HepG2 (cell line): ENCODE results near the gene C19orf33. TPM values are rescaled to one million over a fixed set of nuclear protein-coding genes. Genes with fewer than 3 reads are reported as not detected.

ENCODE experiments used
- AHR ChIP-seq: IDR thresholded peaks from 2 replicates; pipeline ENCODE4 v1.6.1; 2018; ENCODE audit warnings: missing genetic modification reagents, missing compliant biosample characterization
- ATM ChIP-seq: fragments of 450-650 bp; IDR thresholded peaks from 2 replicates; pipeline ENCODE4 v1.7.1; 2017; ENCODE audit warnings: mild to moderate bottlenecking, borderline replicate concordance
- IKZF1 ChIP-seq: fragments of 450-650 bp; IDR thresholded peaks from 2 replicates; pipeline ENCODE4 v1.7.1; 2016
- JUNB ChIP-seq: sonication (generic); formaldehyde crosslinking; IDR thresholded peaks from 2 replicates; pipeline ENCODE4 v1.8.0; 2022; ENCODE audit warnings: missing genetic modification reagents, mild to moderate bottlenecking, borderline replicate concordance
- KLF12 ChIP-seq: sonication (generic); formaldehyde crosslinking; IDR thresholded peaks from 2 replicates; pipeline ENCODE4 v1.4.0; 2020; ENCODE audit warnings: missing genetic modification reagents, borderline replicate concordance
- PHF20 ChIP-seq: sonication (generic); formaldehyde crosslinking; IDR thresholded peaks from 2 replicates; pipeline ENCODE4 v1.5.0; 2020; ENCODE audit warnings: mild to moderate bottlenecking, missing genetic modification reagents
- YY1 ChIP-seq: IDR thresholded peaks from 2 replicates; pipeline ENCODE4 v1.6.1; 2011; ENCODE audit warnings: low read length, low read depth, moderate library complexity, mild to moderate bottlenecking; ENCODE audit not compliant: insufficient read depth, insufficient replicate concordance
- ZBTB42 ChIP-seq: sonication (generic); formaldehyde crosslinking; IDR thresholded peaks from 2 replicates; pipeline ENCODE4 v1.5.0; 2020; ENCODE audit warnings: mild to moderate bottlenecking, missing genetic modification reagents
- ZKSCAN8 ChIP-seq: IDR thresholded peaks from 2 replicates; pipeline ENCODE4 v1.6.1; 2016; ENCODE audit warnings: borderline replicate concordance, missing genetic modification reagents, missing compliant biosample characterization
- ZNF354B ChIP-seq: sonication (generic); formaldehyde crosslinking; IDR thresholded peaks from 2 replicates; pipeline ENCODE4 v1.8.0; 2022; ENCODE audit warnings: mild to moderate bottlenecking, missing genetic modification reagents
- ZSCAN12 ChIP-seq: sonication (generic); formaldehyde crosslinking; IDR thresholded peaks from 2 replicates; pipeline ENCODE4 v1.9.0; 2021; ENCODE audit warnings: mild to moderate bottlenecking, missing genetic modification reagents
- polyA plus RNA-seq, 8 experiments: library from polyadenylated mRNA; depleted of rRNA in 3 of 8; stranded (reverse) in 7 of 8; unstranded in 1 of 8; fragments of >200 nt; fragmentation: Illumina TruSeq in 4 of 8; extraction: Trizol in 4 of 8; gene quantifications; 2 replicates each; pipeline versions ENCODE4 v1.2.1 to v1.2.3, GENCODE V29; 2011 to 2016; ENCODE audit warnings: low read depth in 4 of 8, missing spikeins in 1 of 8, mixed read lengths in 1 of 8; ENCODE audit not compliant: insufficient read depth in 1 of 8
- total RNA-seq, 5 experiments: library from RNA; depleted of rRNA; stranded (reverse); fragments of >200 nt; fragmentation: Illumina TruSeq; extraction: Trizol; gene quantifications; 2 replicates each; pipeline ENCODE4 v1.2.3, GENCODE V29; 2016; ENCODE audit warnings: low read depth in 1 of 5
- TF ChIP-seq, protein P1 (sequence below): sonication (generic); formaldehyde crosslinking; IDR thresholded peaks from 2 replicates; pipeline ENCODE4 v1.4.0; 2020; ENCODE audit warnings: missing genetic modification reagents, borderline replicate concordance
- TF ChIP-seq, protein P2 (sequence below): sonication (generic); formaldehyde crosslinking; conservative IDR thresholded peaks from 2 replicates; pipeline ENCODE4 v1.5.0; 2020; ENCODE audit warnings: missing genetic modification reagents
- TF ChIP-seq, protein P3 (sequence below): sonication (generic); formaldehyde crosslinking; IDR thresholded peaks from 2 replicates; pipeline ENCODE4 v1.4.0; 2020; ENCODE audit warnings: mild to moderate bottlenecking, missing genetic modification reagents
- TF ChIP-seq, protein P4 (sequence below): sonication (generic); formaldehyde crosslinking; IDR thresholded peaks from 2 replicates; pipeline ENCODE4 v1.5.1; 2020; ENCODE audit warnings: mild to moderate bottlenecking, missing genetic modification reagents, moderate library complexity
- TF ChIP-seq, protein P5 (sequence below): sonication (generic); formaldehyde crosslinking; IDR thresholded peaks from 2 replicates; pipeline ENCODE4 v1.4.0; 2020; ENCODE audit warnings: mild to moderate bottlenecking, low read depth, missing genetic modification reagents

The C19orf33 gene
- total and polyA plus RNA-seq, 2 of the 13 experiments (the other 11 are each of a cell fraction or from before 2014, with no cell fraction given), result 2.5 to 3.3 TPM

DNA sequence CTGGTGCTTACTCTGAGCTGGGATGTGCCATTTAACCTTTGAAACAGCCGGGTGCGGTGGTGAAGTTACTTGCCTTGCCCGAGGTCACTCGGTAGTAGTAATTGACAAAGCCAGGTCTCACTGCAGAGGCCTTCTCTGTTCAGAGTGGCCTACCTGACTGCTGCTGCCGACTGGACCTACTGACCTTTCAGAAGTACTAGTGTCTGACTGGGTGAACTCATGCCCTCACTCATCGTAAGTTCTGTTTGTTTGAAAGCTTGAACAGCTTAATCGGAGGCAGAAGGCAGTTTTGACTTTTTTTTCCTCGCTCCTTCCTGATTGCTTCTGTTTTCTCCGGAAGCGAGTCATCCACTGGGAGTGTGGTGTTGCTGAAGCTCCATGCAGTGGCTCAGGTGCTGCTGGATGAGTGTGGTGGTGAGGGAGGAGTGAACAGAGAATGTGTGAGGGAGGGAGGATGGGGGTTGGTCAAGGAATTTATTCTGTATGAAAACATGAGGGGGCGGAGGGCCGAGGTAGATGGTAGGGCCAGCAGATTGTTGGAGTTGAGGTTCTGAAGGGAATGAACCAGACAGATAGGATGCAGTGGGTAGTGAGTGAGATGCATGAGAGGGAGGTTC, 37.0 kb upstream of the C19orf33 start (continued):
- TF ChIP-seq, protein P1, sequence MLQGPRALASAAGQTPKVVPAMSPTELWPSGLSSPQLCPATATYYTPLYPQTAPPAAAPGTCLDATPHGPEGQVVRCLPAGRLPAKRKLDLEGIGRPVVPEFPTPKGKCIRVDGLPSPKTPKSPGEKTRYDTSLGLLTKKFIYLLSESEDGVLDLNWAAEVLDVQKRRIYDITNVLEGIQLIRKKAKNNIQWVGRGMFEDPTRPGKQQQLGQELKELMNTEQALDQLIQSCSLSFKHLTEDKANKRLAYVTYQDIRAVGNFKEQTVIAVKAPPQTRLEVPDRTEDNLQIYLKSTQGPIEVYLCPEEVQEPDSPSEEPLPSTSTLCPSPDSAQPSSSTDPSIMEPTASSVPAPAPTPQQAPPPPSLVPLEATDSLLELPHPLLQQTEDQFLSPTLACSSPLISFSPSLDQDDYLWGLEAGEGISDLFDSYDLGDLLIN, result no peak
- TF ChIP-seq, protein P2, sequence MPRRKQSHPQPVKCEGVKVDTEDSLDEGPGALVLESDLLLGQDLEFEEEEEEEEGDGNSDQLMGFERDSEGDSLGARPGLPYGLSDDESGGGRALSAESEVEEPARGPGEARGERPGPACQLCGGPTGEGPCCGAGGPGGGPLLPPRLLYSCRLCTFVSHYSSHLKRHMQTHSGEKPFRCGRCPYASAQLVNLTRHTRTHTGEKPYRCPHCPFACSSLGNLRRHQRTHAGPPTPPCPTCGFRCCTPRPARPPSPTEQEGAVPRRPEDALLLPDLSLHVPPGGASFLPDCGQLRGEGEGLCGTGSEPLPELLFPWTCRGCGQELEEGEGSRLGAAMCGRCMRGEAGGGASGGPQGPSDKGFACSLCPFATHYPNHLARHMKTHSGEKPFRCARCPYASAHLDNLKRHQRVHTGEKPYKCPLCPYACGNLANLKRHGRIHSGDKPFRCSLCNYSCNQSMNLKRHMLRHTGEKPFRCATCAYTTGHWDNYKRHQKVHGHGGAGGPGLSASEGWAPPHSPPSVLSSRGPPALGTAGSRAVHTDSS (CRISPR knock-in tag), result no peak
- TF ChIP-seq KLF12 (CRISPR knock-in tag) (no peak), ZSCAN12 (no peak), ZKSCAN8 (no peak), ZNF354B (CRISPR knock-in tag) (no peak), AHR (CRISPR knock-in tag) (no peak), ZBTB42 (CRISPR knock-in tag) (no peak), YY1 (no peak), IKZF1 (no peak), PHF20 (CRISPR knock-in tag) (no peak), JUNB (CRISPR knock-in tag) (no peak), ATM (no peak)
- TF ChIP-seq, protein P3, sequence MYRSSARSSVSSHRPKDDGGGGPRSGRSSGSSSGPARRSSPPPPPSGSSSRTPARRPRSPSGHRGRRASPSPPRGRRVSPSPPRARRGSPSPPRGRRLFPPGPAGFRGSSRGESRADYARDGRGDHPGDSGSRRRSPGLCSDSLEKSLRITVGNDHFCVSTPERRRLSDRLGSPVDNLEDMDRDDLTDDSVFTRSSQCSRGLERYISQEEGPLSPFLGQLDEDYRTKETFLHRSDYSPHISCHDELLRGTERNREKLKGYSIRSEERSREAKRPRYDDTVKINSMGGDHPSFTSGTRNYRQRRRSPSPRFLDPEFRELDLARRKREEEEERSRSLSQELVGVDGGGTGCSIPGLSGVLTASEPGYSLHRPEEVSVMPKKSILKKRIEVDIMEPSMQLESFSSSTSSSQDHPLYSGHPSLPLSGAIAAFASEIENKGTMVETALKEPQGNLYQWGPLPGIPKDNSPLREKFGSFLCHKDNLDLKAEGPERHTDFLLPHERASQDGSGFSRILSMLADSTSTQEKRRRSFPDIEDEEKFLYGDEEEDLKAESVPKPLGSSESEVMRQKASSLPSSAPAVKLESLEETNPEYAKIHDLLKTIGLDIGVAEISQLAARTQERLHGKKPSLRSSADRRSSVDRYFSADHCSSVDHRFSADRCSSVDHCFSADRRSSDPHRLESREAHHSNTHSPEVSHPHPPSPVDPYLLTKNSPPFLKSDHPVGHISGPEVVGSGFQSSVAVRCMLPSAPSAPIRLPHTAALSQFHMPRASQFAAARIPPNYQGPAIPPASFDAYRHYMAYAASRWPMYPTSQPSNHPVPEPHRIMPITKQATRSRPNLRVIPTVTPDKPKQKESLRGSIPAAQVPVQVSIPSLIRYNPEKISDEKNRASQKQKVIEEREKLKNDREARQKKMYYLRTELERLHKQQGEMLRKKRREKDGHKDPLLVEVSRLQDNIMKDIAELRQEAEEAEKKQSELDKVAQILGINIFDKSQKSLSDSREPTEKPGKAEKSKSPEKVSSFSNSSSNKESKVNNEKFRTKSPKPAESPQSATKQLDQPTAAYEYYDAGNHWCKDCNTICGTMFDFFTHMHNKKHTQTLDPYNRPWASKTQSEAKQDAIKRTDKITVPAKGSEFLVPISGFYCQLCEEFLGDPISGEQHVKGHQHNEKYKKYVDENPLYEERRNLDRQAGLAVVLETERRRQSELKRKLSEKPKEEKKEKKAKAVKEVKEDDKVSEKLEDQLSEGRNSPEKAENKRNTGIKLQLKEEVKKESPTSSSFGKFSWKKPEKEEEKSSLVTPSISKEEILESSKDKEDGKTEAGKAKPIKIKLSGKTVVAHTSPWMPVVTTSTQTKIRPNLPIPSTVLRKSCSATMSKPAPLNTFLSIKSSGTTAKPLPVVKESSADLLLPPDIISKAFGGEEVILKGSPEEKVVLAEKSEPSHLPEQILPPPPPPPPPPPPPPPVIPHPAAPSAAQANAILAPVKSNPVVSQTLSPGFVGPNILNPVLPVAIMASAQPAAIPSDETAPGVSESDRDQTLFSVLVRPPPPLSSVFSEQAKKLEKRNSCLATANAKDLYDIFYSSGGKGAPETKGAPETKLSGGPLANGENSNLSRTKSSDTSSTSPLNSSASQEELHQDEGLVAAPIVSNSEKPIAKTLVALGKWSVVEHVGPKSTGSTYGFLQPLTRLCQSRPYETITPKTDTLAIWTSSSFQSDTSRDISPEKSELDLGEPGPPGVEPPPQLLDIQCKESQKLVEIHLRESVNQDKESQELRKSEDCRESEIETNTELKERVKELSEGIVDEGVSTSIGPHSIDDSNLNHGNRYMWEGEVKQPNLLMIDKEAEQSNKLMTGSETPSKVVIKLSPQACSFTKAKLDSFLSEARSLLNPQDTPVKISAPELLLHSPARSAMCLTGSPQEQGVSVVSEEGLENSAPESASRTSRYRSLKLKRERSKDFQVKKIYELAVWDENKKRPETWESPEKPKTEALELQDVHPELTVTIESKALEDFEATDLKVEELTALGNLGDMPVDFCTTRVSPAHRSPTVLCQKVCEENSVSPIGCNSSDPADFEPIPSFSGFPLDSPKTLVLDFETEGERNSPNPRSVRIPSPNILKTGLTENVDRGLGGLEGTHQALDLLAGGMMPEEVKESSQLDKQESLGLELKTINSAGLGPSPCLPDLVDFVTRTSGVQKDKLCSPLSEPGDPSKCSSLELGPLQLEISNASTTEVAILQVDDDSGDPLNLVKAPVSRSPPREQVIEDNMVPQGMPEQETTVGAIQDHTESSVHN (CRISPR knock-in tag), result no peak
- TF ChIP-seq, protein P4, sequence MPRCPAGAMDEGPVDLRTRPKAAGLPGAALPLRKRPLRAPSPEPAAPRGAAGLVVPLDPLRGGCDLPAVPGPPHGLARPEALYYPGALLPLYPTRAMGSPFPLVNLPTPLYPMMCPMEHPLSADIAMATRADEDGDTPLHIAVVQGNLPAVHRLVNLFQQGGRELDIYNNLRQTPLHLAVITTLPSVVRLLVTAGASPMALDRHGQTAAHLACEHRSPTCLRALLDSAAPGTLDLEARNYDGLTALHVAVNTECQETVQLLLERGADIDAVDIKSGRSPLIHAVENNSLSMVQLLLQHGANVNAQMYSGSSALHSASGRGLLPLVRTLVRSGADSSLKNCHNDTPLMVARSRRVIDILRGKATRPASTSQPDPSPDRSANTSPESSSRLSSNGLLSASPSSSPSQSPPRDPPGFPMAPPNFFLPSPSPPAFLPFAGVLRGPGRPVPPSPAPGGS (CRISPR knock-in tag), result no peak
- TF ChIP-seq, protein P5, sequence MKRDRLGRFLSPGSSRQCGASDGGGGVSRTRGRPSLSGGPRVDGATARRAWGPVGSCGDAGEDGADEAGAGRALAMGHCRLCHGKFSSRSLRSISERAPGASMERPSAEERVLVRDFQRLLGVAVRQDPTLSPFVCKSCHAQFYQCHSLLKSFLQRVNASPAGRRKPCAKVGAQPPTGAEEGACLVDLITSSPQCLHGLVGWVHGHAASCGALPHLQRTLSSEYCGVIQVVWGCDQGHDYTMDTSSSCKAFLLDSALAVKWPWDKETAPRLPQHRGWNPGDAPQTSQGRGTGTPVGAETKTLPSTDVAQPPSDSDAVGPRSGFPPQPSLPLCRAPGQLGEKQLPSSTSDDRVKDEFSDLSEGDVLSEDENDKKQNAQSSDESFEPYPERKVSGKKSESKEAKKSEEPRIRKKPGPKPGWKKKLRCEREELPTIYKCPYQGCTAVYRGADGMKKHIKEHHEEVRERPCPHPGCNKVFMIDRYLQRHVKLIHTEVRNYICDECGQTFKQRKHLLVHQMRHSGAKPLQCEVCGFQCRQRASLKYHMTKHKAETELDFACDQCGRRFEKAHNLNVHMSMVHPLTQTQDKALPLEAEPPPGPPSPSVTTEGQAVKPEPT (CRISPR knock-in tag), result no peak
